Stimulated activated CD4-positive, alpha-beta T cell treated with anti-CD3 and anti-CD28 coated beads, Interleukin-1b, Interleukin-23, amount 100 ng/mL, for 4 hours (primary cell): Measurements from ENCODE around the gene SLC25A12.
"Not testable (repeated sequence)": the region's sequence is repeated elsewhere in the genome, so short reads cannot be mapped to it uniquely, and the experiment has no call there.

ENCODE experiments used
- DNase-seq, 2 donors: peaks; one replicate each; pipeline ENCODE4 v3.0.0-alpha.2; 2020; ENCODE audit warnings: low read depth in 2 of 2

The SLC25A12 gene

DNA sequence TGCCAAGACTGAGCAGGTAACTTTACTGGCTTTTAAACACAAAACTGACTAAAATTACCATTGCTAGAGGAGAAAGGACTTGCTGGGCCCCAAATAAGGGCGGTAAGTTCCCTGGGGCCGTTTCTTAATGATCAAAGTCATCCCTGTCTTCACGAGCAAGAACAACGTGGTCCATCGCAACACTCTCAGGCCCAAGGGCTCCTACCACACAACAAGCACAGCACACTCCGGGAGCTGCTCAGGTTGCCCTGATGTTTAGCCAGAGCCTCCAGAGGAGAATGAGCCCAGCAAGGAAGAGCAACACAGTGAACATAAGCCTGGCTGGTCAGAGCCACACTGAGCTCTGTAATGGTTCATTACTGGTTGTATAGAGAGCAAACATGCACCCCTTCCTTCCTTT, 104.1 kb downstream of the SLC25A12 start:
- no peak for DNase-seq

DNA sequence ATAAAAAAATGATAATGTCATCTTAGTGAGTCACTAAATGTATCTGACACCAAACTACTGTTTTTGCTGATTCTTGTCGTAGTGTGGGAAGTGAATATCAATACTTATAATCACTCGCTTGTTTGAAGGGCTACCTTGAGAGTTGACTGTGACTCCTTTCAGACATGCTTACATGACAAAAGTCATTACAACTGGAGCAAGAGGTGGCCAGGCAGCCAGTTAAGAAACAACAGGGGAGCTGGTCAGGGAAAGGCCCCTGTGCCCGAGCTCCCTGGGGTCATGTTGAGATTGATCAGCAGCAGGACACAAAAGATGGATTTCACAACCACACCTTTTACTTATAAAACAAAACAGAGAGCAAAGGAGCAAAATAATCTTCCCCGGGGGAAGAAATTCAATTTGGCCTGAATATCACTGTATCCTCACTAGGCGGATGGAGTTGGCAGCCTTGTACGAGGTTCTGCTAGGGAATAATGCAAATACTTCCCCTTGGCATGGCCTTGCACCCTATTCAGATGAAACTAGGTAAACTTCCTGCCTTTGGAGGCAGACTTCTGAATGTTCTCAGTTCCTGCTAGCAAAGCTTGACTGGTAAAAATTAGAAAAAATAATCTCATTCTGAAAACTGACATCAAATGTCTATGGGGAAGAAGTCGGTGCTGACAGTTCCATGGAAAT, 105.6 kb downstream of the SLC25A12 start:
- DNase-seq, result no peak

DNA sequence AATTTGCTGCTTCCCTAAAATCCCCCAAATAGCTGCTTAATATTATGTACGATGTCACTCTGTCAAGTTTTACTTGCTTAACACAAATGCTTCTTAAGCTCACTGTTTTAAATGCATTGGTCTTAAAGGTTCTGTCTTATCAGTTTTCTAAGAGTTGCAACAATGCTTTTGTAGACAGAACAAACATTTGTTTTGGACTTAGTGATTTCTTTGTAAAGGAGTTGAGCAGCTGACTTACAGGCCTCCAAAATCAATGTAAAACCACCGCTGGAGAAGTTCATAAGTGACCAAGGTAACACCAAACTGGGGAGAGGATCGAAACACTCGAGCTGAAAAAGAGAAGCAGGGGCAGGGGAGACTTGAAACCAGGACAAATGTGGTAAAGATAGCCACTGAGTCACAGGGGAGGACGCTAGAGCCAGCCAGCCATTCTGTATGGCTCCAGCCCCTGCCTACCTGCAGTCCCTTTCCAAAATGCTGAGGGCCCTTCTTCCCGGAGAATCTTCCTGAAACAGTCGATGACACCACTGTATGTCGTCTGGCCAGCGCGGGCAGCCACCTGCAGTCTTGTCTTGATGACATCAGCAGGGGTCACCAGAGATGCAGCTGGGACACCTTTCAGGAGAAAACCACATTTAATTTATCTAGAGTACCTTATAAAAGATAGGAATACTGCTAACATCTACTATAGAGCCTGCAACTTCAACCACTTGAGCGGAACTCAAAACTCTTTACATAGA, 106.5 kb downstream of the SLC25A12 start:
- no peak for DNase-seq

DNA sequence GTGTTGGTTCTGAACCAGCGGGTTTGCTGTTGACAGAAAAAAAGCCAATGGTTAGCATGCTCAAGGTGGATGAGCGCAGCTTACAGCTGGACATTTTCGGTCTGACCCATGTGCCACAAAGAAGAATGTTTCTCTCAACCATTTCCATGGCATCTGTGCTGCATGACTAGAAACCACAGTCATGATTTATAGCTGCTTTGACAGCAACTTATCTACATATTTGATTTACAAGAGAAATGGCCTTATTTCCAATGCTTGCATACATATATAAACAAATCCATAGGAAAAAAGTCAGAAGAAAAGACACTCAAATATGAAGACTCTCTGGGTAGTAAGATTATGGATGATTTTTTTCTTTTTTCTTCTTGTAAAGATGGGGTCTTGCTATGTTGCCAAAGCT, 108.6 kb downstream of the SLC25A12 start:
- DNase-seq, result no peak

DNA sequence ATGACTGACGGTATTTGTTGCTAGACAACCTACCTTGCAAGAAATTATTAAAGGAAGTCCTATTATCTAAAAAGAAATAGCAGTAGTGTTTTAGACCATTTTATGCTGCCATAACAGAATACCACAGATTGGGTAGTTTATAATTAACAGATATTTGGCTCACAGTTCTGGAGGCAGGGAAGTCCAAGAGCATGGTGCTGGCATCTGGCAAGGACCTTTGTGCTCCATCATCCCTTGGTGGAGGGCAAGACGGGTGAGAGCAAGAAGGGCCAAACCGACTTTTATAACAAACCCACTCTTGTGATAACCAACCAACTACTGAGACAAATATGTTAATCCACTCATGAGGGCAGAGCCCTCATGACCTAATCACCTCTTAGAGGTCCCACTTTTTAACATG, 115.5 kb downstream of the SLC25A12 start:
- DNase-seq, result no peak

DNA sequence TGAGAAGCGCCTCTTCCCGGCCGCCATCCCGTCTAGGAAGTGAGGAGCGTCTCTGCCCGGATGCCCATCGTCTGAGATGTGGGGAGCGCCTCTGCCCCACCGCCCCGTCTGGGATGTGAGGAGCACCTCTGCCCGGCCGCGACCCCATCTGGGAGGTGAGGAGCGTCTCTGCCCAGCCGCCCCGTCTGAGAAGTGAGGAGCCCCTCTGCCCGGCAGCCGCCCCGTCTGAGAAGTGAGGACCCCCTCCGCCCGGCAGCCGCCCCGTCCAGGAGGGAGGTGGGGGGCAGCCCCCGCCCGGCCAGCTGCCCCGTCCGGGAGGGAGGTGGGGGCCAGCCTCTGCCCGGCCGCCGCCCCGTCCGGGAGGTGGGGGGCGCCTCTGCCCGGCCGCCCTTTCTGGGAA, 119.5 kb downstream of the SLC25A12 start:
- not testable (repeated sequence) for DNase-seq

DNA sequence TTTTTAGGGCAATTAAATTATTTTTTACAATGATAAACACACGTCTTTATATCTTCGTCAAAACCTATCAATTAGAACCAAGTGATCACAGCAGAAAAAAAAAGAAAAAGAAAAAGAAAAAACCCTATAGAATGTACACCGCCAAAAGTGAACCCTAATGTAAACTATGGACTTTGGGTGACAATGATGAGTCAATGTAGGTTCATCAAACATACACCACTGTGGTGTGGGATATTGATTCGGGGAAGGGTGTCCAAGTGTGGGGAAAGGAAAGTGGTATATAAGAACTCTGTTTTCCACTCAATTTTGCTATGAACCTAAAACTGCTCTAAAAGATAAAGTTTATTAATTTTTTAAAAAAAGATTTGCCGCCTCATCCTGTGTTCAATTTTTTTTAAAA, 121.7 kb downstream of the SLC25A12 start:
- DNase-seq, result no peak

DNA sequence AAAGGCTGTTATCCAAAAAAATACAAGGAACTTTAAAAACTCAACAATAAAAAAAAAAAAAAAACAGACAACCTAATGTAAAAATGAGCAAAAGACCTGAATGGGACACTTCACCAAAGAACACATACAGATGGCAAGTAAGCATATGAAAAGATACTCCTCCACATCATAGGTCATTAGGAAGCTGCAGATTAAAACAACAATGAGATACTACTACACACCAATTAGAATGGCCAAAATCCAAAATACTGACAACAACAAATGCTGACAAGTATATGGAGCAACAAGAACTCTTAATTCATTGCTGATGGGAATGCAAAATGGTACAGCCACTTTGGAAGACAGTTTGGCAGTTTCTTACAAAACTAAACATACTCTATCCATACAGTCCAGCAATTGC, 122.6 kb downstream of the SLC25A12 start:
- no peak for DNase-seq

DNA sequence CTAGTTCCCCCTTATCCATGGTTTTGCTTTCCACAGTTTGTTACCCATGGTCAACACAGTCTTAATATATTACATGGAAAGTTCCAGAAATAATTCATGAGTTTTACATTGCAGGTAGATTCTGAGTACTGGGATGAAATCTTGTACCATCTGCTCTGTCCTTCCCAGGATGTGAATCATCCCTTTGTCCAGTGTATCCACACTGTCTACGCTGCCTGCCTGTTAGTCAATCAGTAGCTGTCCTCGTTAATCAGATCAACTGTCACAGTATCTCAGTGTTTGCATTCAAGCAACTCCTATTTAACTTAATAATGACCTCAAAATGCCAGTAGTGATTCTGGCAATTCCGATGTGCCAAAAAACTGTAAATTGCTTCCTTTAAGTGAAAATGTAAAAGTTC, 130.4 kb downstream of the SLC25A12 start:
- no peak for DNase-seq

DNA sequence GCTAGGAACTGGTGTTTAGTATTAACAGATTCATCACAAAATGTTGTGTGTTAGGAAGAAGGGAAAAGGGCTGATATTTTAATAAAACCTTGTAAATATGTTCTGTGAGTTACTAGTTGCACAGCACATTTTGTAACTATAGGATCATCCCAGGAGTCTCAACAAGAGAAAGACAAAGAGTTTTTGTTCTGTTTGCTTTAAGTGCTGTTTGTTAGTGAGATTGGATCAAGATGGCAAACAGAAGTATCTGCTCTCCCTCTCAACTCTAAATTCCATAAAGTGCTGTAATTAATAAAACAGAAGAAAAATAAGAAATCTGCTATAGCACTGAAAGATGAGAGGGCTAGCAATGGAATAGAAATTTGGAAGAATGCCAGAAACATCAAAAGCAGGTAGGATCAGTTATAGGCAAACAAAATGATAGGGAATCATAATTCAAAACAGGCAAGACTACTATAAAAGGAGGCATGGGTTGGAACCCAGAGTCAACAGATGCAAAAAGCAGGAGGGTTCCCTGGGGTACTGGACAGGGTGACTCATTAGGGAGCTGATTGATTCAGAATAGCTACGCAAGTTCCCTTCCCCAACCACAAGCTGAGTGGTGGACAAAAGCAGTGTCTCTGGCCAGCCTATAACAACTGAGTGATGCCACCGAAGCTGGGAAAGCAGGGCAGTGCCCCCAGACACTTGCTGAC, 131.0 kb downstream of the SLC25A12 start:
- no peak for DNase-seq

DNA sequence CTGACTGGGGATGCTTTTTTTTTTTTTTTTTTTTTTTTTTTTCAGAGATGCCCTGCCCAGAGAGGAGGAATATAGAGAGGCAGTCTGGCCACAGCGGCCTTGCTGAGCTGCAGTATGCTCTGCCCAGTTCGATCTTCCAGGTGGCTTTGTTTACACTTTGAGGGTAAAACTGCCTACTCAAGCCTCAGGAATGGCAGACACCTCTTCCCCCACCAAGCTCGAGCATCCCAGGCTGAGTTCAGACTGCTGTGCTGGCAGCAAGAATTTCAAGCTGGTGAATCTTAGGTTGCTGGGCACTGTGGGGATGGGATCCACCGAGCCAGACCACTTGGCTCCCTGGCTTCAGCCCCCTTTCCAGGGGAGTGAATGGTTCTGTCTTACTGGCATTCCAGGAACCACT, 132.9 kb downstream of the SLC25A12 start:
- DNase-seq, result not testable (repeated sequence)

DNA sequence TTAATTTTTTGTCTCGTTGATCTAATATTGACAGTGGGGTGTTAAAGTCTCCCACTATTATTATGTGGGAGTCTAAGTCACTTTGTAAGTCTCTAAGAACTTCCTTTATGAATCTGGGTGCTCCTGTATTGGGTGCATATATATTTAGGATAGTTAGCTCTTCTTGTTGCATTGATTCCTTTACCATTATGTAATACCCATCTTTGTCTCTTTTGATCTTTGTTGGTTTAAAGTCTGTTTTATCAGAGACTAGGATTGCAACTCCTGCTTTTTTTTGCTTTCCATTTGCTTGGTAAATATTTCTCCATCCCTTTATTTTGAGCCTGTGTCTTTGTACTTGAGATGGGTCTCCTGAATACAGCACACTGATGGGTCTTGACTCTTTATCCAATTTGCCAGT, 135.3 kb downstream of the SLC25A12 start:
- not testable (repeated sequence) for DNase-seq

DNA sequence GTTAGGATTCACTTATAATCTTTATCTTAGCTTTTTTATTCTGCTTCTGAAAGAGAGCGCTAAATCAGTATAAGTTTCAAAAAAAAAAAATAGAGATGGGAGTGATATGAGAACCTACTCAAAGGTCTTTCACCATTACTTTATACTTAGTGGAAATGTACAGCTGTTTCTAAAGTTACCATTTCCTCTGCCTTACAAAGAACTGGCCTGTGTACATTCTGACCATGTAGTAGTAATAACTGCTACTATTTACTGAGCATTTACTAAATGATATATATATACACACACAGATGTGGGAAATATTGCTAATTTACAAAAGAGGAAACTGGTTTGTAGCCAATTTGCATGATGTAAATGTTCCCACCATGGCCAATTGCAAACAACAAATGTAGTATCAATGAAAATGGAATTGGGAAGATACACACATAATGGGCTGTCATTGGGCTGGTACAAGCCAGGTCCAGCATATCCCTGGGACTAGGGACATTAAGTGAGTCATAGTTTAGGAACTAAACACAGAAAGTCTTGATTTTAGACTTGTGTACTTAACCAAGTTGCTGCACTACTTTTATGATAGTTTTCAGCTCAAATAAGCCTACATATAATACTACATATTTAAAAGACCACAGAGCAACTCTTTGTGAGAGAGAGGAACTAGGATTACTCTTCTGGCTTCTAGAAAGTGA, 139.6 kb downstream of the SLC25A12 start:
- no peak for DNase-seq

DNA sequence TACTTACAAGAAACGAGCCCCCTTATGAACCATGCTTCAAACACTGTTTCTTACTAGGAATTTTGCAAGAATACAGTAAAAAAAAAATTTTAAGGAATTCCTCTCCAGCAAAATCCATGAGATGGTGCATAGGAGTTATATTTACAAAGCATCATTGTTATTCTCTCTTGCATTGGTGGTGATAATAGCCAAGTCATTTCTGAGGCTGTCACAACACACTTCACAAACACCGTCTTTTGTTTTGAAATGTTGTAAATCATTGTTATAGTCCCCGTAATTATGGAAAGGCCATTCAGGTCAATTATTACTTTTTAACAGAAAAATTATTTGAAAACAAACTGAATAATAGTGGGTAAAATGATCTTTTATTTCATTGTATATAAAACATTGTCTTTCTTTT, 146.7 kb downstream of the SLC25A12 start:
- DNase-seq, result no peak

DNA sequence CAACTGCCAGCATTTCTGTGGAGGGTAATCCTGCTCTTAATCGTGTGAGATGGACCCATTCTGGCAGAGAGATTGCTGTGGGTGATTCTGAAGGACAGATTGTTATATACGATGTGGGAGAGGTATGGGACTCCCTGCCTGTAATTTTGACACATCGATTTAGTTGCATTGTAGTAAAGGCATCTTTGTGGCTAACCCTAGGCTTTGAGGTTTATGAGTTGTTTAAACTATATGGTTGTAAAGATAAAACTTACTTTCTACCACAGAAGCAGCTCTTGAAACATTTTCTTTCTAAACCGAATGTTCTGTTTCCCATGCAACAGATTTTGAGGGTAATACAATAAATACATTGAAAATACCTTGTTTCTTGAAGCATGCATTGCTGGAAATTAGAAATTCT, 148.2 kb downstream of the SLC25A12 start:
- no peak for DNase-seq

DNA sequence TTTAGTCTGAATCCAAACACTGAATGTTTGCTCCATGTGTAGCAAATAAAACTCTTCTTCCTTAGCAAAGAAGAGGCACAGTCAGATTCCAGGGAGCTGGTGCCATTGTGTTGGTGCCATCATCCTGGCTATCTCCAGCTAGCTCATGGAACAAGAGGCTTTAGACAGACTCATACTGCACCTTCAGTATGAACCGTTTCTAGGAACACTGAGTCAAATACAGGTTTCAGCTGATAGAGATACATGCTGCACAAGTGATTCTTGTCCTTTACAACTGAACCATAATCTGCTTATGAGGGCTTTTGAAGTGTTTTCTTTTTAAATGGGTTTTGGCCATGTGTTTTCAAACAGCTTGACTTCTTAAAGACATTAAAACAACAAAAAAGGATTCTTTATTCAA, 148.9 kb downstream of the SLC25A12 start:
- no peak for DNase-seq

DNA sequence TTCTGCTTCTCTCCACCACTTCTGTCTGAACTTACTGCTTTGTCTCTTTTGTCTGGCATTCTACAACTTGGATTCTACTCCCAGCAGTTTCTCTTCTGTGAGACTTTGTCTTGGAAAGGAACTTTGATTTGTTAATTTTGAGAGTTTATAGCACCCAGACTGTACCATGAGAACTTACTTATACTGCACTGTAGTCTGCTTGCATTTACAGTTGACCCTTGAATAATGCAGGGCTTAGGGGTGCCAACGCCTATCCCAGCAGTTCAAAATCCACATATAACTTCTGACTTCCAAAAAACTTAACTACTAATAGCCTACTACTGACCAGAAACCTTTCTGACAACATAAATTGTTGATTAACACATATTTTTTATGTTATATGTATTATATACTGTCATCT, 151.3 kb downstream of the SLC25A12 start:
- no peak for DNase-seq

DNA sequence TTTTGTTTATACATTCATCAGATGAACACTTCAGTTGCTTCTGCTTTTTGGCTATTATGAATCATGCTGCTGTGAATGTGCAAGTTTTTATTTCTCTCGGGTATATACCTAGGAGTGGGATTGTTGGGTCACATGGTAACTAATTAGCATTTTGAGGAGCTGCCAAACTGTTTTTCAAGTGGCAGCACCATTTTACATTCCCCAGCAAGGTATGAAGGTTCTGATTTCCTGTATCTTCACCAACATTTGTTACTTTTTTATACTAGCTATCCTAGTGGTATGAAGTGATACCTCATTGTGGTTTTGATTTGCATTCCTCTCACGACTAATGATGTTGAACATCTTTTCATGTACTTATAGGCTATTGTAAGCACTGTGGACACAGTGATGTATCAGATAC, 152.9 kb downstream of the SLC25A12 start:
- no peak for DNase-seq

DNA sequence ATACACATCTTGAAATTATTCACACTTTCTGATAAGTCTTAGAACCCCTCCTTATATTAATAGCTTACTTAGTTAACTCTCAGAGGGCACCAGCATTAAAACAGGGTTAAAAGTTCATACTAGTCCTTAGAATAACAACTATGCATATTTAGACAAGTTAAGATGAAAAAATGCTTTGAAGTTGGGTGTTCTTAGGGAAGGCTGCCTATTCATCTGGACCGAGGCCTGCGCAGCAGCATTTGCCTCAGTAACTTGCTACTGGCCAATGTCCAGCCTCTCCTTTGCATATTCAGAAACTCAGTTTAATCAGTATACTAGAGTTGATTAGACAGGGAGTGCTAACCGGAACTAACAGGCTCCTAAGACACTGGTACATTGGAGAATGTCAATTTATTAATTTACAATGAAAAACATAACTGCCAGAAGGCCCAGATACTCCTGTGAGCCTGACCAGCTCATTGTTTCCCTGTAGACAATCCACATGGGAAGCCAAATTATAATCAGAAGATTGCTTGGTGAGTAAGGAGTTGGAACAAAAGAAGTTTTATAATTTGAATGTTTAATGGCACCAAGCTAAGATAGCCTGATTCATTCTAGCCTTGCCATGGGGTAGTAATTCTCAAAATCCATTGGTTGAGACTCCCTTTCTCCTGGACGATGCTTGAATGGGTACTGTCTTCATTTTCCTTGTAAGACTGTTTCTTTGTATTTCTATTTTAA, 157.9 kb downstream of the SLC25A12 start:
- no peak for DNase-seq
